HFFc6 (cell line): ENCODE data around the gene ITIH4. TPM values are rescaled to one million over a fixed set of nuclear protein-coding genes. Genes with fewer than 3 reads are reported as not detected.

Experiments used
- DNase-seq: peaks from one replicate; pipeline ENCODE4 v3.0.0-alpha.2; 2018
- H3K27ac Mint-ChIP-seq: 2 replicates; pipeline ENCODE4 v1.8.0; 2020; ENCODE audit warnings: mild to moderate bottlenecking, mixed read lengths
- H3K27me3 Mint-ChIP-seq: 2 replicates; pipeline ENCODE4 v1.8.0; 2021; ENCODE audit warnings: mild to moderate bottlenecking, moderate library complexity, mixed read lengths; ENCODE audit not compliant: insufficient read depth
- H3K36me3 Mint-ChIP-seq: 2 replicates; pipeline ENCODE4 v1.8.0; 2021; ENCODE audit warnings: low read depth, mixed read lengths
- H3K4me1 Mint-ChIP-seq: 2 replicates; pipeline ENCODE4 v1.8.0; 2020; ENCODE audit warnings: low read depth, mixed read lengths
- H3K4me3 Mint-ChIP-seq: 2 replicates; pipeline ENCODE4 v1.8.0; 2020; ENCODE audit warnings: mild to moderate bottlenecking, moderate library complexity, mixed read lengths
- H3K9me3 Mint-ChIP-seq: 2 replicates; pipeline ENCODE4 v1.8.0; 2020; ENCODE audit warnings: mild to moderate bottlenecking, mixed read lengths
- CTCF ChIP-seq: fragments of 200-600 bp; sonication (generic); IDR thresholded peaks from 2 replicates; pipeline ENCODE4 v1.5.0; 2021; ENCODE audit warnings: antibody characterized with exemption, mild to moderate bottlenecking
- total RNA-seq, 6 experiments: library from RNA; stranded (reverse); fragmentation: NEBNext Ultra II Directional; extraction: Animal tissue kit (Norgen Biotek cat#: 25700); gene quantifications; 2 replicates in 1 of 6; 3 replicates in 5 of 6; pipeline ENCODE4 v1.2.3, GENCODE V29; 2021

Gene ITIH4
- total RNA-seq, 6 experiments from 2014 or later: 0.55 to 2.4 (median 0.79) TPM

- Mint-ChIP-seq H3K27ac (no peak overlapping the region), H3K9me3 (no peaks in the 10 kb centered on the region), H3K4me3 (no peak overlapping the region), H3K4me1 (peaks cover 11% of the 10 kb centered on the region; the same call in 1 of the 2 replicates), H3K36me3 (no peaks in the 10 kb centered on the region), H3K27me3 (peaks cover 26% of the 10 kb centered on the region)
- DNase-seq: no peak
- TF ChIP-seq CTCF: no peak
Measured at GRCh38 chr3:52790741-52791140, 39.7 kb downstream of the ITIH4 start.

- Mint-ChIP-seq H3K27me3 (peaks cover 26% of the 10 kb centered on the region), H3K4me1 (peaks cover 11% of the 10 kb centered on the region; the same call in 1 of the 2 replicates), H3K4me3 (no peak overlapping the region), H3K9me3 (no peaks in the 10 kb centered on the region), H3K36me3 (no peaks in the 10 kb centered on the region), H3K27ac (no peak overlapping the region)
- no peak for DNase-seq
- no peak for TF ChIP-seq CTCF
Measured at GRCh38 chr3:52790337-52790736, 40.1 kb downstream of the ITIH4 start.

GRCh38 chr3:52789746-52790040, 40.8 kb downstream of the ITIH4 start:
- H3K4me1 Mint-ChIP-seq: peaks cover 10% of the 10 kb centered on the region; the same call in 1 of the 2 replicates
- H3K27ac Mint-ChIP-seq: no peak overlapping the region
- DNase-seq: no peak

GRCh38 chr3:52788890-52789745, 41.4 kb downstream of the ITIH4 start:
- H3K4me3 Mint-ChIP-seq: no peak overlapping the region
- no peak for TF ChIP-seq CTCF
- peaks cover 30% of the 10 kb centered on the region for H3K27me3 Mint-ChIP-seq
- no peaks in the 10 kb centered on the region for H3K9me3 Mint-ChIP-seq
- DNase-seq: no peak
- H3K27ac Mint-ChIP-seq: no peak overlapping the region
- H3K36me3 Mint-ChIP-seq: no peaks in the 10 kb centered on the region
- peaks cover 5% of the 10 kb centered on the region; the same call in 1 of the 2 replicates for H3K4me1 Mint-ChIP-seq

More at GRCh38 chr3:52789746-52790040, 40.8 kb downstream of the ITIH4 start:
- TF ChIP-seq CTCF: no peak
- Mint-ChIP-seq H3K27me3 (peaks cover 29% of the 10 kb centered on the region), H3K4me3 (no peak overlapping the region), H3K36me3 (no peaks in the 10 kb centered on the region), H3K9me3 (no peaks in the 10 kb centered on the region)

- no peaks in the 10 kb centered on the region for H3K9me3 Mint-ChIP-seq
- peaks cover 29% of the 10 kb centered on the region for H3K27me3 Mint-ChIP-seq
- peak; percentile 14; the same call in 1 of the 2 replicates for TF ChIP-seq CTCF
- no peak overlapping the region for H3K27ac Mint-ChIP-seq
- H3K4me3 Mint-ChIP-seq: no peak overlapping the region
- H3K36me3 Mint-ChIP-seq: no peaks in the 10 kb centered on the region
- H3K4me1 Mint-ChIP-seq: no peaks in the 10 kb centered on the region
- DNase-seq: no peak
Measured at GRCh38 chr3:52787672-52788625, 42.5 kb downstream of the ITIH4 start.
